Measurements from ENCODE around the gene C3orf20.

- TF ChIP-seq E2F1 (CRISPR knock-in tag; IDR thresholded peaks at IDR 0.05) (no peak), ZNF138 (CRISPR knock-in tag; conservative IDR thresholded peaks at IDR 0.05) (no peak), ETV6 (CRISPR knock-in tag; IDR thresholded peaks at IDR 0.05) (no peak), ATF3 (CRISPR knock-in tag; conservative IDR thresholded peaks at IDR 0.05) (no peak), NFYB (CRISPR knock-in tag; conservative IDR thresholded peaks at IDR 0.05; ENCODE audit: low read depth) (no peak), TP53 (CRISPR knock-in tag; IDR thresholded peaks at IDR 0.05) (no peak), ZNF317 (CRISPR knock-in tag; IDR thresholded peaks at IDR 0.05; ENCODE audit: borderline replicate concordance, low read depth) (no peak)
- TF ChIP-seq, protein P1, sequence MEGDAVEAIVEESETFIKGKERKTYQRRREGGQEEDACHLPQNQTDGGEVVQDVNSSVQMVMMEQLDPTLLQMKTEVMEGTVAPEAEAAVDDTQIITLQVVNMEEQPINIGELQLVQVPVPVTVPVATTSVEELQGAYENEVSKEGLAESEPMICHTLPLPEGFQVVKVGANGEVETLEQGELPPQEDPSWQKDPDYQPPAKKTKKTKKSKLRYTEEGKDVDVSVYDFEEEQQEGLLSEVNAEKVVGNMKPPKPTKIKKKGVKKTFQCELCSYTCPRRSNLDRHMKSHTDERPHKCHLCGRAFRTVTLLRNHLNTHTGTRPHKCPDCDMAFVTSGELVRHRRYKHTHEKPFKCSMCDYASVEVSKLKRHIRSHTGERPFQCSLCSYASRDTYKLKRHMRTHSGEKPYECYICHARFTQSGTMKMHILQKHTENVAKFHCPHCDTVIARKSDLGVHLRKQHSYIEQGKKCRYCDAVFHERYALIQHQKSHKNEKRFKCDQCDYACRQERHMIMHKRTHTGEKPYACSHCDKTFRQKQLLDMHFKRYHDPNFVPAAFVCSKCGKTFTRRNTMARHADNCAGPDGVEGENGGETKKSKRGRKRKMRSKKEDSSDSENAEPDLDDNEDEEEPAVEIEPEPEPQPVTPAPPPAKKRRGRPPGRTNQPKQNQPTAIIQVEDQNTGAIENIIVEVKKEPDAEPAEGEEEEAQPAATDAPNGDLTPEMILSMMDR (IDR thresholded peaks at IDR 0.05), result no peak
These were observed 124.2 kb downstream of the C3orf20 start for GRCh38 chr3:14799146-14799545.

Measured in WTC11 (cell line).